ENCODE measurements around the gene ZRANB1. TPM values are rescaled to one million over a fixed set of nuclear protein-coding genes. Genes with fewer than 3 reads are reported as not detected.

The ZRANB1 gene
- 25.5 and 29.0 TPM in 2 replicates for total RNA-seq

GRCh38 chr10:124941823-124942222 lies at the start of gene ZRANB1:
Gene ZRANB1 (plus strand): TSS chr10:124942123. CDS start chr10:124942494, 371 bp downstream.

Other genes with a start within 250 kb of the ZRANB1 start
- gene FAM53B, start 197.7 kb upstream of the ZRANB1 start, total RNA-seq, result 8.3 and 9.7 TPM in 2 replicates
- gene EEF1AKMT2, start 150.2 kb upstream of the ZRANB1 start, total RNA-seq, result 26.8 and 29.3 TPM in 2 replicates
- 11.1 and 11.8 TPM in 2 replicates for gene ABRAXAS2, start 140.3 kb upstream of the ZRANB1 start, total RNA-seq
- gene CTBP2, start 218.4 kb downstream of the ZRANB1 start, total RNA-seq, result 51.7 and 64.5 TPM in 2 replicates